ENCODE data around the gene ABCB6.

- TF ChIP-seq CTCF (conservative IDR thresholded peaks at IDR 0.05 in 1 of 2, IDR thresholded peaks at IDR 0.05 in 1 of 2; ENCODE audit: extremely low read depth in 1 of 2, insufficient read depth in 1 of 2, low read depth in 1 of 2, low read length in 2 of 2), result no peak
- no peak for TF ChIP-seq EZH2 (IDR thresholded peaks at IDR 0.05; ENCODE audit: borderline replicate concordance, low read length)
These were observed 34.6 kb downstream of the ABCB6 start for GRCh38 chr2:219184121-219184520.
